HFFc6 (cell line): Measurements from ENCODE around the gene DYSF. TPM values are rescaled to one million over a fixed set of nuclear protein-coding genes. Genes with fewer than 3 reads are reported as not detected.
"Not testable (repeated sequence)": the region's sequence is repeated elsewhere in the genome, so short reads cannot be mapped to it uniquely, and the experiment has no call there.

ENCODE experiments used
- DNase-seq: peaks from one replicate; pipeline ENCODE4 v3.0.0-alpha.2; 2018
- H3K27ac Mint-ChIP-seq: 2 replicates; pipeline ENCODE4 v1.8.0; 2020; ENCODE audit warnings: mild to moderate bottlenecking, mixed read lengths
- H3K27me3 Mint-ChIP-seq: 2 replicates; pipeline ENCODE4 v1.8.0; 2021; ENCODE audit warnings: mild to moderate bottlenecking, moderate library complexity, mixed read lengths; ENCODE audit not compliant: insufficient read depth
- H3K36me3 Mint-ChIP-seq: 2 replicates; pipeline ENCODE4 v1.8.0; 2021; ENCODE audit warnings: low read depth, mixed read lengths
- H3K4me1 Mint-ChIP-seq: 2 replicates; pipeline ENCODE4 v1.8.0; 2020; ENCODE audit warnings: low read depth, mixed read lengths
- H3K4me3 Mint-ChIP-seq: 2 replicates; pipeline ENCODE4 v1.8.0; 2020; ENCODE audit warnings: mild to moderate bottlenecking, moderate library complexity, mixed read lengths
- H3K9me3 Mint-ChIP-seq: 2 replicates; pipeline ENCODE4 v1.8.0; 2020; ENCODE audit warnings: mild to moderate bottlenecking, mixed read lengths
- long read RNA-seq: library from polyadenylated mRNA; unstranded; transcript quantifications from one replicate; pipeline ENCODE4 v2.0.0, GENCODE V29; 2019
- total RNA-seq, 6 experiments: library from RNA; stranded (reverse); fragmentation: NEBNext Ultra II Directional; extraction: Animal tissue kit (Norgen Biotek cat#: 25700); gene quantifications; 2 replicates in 1 of 6; 3 replicates in 5 of 6; pipeline ENCODE4 v1.2.3, GENCODE V29; 2021
- TF ChIP-seq, protein P1 (sequence below): fragments of 200-600 bp; sonication (generic); IDR thresholded peaks from 2 replicates; pipeline ENCODE4 v1.5.0; 2021; ENCODE audit warnings: antibody characterized with exemption, mild to moderate bottlenecking

Gene DYSF
- under 1 TPM; 0.07 to 0.57 (median 0.32) TPM for total RNA-seq
- long read RNA-seq = 0 reads

DNA sequence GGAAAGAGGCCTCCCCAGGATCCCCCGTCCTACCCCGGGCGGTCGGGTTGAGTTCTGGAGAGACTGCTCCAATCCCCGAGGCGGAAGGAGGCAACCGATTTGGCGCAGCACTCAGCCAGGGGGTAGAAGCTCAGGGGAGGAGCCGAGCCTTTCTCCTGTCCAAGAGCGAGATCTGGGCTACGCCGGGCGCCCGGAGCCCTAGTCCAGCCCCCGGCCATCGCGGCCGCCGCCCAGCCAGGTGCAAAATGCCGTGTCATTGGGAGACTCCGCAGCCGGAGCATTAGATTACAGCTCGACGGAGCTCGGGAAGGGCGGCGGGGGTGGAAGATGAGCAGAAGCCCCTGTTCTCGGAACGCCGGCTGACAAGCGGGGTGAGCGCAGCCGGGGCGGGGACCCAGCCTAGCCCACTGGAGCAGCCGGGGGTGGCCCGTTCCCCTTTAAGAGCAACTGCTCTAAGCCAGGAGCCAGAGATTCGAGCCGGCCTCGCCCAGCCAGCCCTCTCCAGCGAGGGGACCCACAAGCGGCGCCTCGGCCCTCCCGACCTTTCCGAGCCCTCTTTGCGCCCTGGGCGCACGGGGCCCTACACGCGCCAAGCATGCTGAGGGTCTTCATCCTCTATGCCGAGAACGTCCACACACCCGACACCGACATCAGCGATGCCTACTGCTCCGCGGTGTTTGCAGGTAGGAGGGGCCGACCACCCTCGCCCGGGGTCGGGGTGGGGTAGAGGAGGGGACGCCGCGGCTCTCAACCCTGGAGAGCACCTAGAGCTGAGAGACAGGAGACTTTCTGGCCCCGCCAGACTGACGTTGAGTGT is at the start of gene DYSF:
Gene DYSF (plus strand): TSS at position 158 of the 817 bp plus-strand sequence.
- Mint-ChIP-seq H3K27ac (no peak within 1 kb of the TSS), H3K36me3 (no peaks in the 10 kb centered on the region), H3K4me3 (peak within 1 kb of the TSS; percentile 68), H3K9me3 (no peaks in the 10 kb centered on the region), H3K27me3 (peaks cover 25% of the 10 kb centered on the region), H3K4me1 (peaks cover 33% of the 10 kb centered on the region)
- TF ChIP-seq, protein P1, sequence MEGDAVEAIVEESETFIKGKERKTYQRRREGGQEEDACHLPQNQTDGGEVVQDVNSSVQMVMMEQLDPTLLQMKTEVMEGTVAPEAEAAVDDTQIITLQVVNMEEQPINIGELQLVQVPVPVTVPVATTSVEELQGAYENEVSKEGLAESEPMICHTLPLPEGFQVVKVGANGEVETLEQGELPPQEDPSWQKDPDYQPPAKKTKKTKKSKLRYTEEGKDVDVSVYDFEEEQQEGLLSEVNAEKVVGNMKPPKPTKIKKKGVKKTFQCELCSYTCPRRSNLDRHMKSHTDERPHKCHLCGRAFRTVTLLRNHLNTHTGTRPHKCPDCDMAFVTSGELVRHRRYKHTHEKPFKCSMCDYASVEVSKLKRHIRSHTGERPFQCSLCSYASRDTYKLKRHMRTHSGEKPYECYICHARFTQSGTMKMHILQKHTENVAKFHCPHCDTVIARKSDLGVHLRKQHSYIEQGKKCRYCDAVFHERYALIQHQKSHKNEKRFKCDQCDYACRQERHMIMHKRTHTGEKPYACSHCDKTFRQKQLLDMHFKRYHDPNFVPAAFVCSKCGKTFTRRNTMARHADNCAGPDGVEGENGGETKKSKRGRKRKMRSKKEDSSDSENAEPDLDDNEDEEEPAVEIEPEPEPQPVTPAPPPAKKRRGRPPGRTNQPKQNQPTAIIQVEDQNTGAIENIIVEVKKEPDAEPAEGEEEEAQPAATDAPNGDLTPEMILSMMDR = no peak
- DNase-seq = no peak

GRCh38 chr2:71409611-71410010 is 43.8 kb upstream of the DYSF start:
- Mint-ChIP-seq H3K27ac (no peak overlapping the region), H3K4me1 (peaks cover 6% of the 10 kb centered on the region; the same call in 1 of the 2 replicates), H3K27me3 (no peaks in the 10 kb centered on the region), H3K9me3 (no peaks in the 10 kb centered on the region), H3K36me3 (peaks cover 29% of the 10 kb centered on the region), H3K4me3 (no peak overlapping the region)
- TF ChIP-seq, protein P1 = no peak
- DNase-seq = no peak

GRCh38 chr2:71410696-71411095 is 42.7 kb upstream of the DYSF start:
- no peaks in the 10 kb centered on the region for H3K9me3 Mint-ChIP-seq
- H3K4me3 Mint-ChIP-seq = no peak overlapping the region
- DNase-seq = no peak
- peaks cover 6% of the 10 kb centered on the region; the same call in 1 of the 2 replicates for H3K4me1 Mint-ChIP-seq
- H3K27me3 Mint-ChIP-seq = no peaks in the 10 kb centered on the region
- H3K36me3 Mint-ChIP-seq = peaks cover 29% of the 10 kb centered on the region
- H3K27ac Mint-ChIP-seq = no peak overlapping the region
- TF ChIP-seq, protein P1 = no peak

DNA sequence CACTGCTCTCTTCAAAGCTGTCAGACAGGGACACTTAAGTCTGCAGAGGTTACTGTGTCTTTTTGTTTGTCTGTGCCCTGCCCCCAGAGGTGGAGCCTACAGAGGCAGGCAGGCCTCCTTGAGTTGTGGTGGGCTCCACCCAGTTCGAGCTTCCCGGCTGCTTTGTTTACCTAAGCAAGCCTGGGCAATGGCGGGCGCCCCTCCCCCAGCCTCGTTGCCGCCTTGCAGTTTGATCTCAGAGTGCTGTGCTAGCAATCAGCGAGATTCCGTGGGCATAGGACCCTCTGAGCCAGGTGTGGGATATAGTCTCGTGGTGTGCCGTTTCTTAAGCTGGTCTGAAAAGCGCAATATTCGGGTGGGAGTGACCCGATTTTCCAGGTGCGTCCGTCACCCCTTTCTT is 36.5 kb upstream of the DYSF start:
- H3K9me3 Mint-ChIP-seq, DNase-seq, H3K27me3 Mint-ChIP-seq, H3K36me3 Mint-ChIP-seq, H3K4me3 Mint-ChIP-seq, H3K27ac Mint-ChIP-seq: not testable (repeated sequence)
- peaks cover 11% of the 10 kb centered on the region for H3K4me1 Mint-ChIP-seq

DNA sequence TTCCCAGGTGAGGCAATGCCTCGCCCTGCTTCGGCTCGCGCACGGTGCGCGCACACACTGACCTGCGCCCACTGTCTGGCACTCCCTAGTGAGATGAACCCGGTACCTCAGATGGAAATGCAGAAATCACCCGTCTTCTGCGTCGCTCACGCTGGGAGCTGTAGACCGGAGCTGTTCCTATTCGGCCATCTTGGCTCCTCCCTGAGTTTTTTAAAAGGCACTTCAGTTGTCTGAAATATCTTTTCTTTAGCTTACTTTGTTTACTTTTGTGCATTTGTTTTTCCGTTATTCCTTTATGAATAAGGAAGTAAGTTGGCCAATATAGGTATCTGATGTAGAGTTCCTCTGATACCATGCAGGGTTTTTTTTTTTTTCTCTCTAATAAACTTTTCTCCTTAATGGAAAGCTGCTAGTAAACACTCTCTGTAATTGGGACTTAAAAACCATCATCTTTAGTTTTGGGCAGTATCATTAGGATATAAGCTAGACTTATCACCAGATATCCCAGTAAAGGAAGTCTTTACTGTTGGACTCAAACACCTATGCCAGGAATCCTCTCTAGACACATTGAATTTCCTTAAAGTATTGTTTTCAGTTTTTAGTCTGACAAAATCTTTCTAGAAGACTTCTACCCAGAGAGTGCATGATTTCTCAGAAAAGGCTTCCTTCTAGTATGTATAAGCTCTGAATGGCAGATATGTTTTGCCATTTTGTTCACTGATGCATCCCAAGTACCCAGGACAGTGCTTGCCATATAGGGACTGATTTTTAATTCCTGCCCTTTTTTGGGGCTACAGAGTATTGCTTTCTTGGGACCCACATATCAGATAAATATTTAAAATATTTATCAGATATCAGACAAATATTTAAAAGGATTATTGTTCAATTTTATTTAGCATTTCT is 35.8 kb upstream of the DYSF start:
- Mint-ChIP-seq H3K36me3 (peaks cover under 1% of the 10 kb centered on the region), H3K27me3 (no peaks in the 10 kb centered on the region), H3K4me3 (no peak overlapping the region), H3K9me3 (no peaks in the 10 kb centered on the region), H3K4me1 (peaks cover 12% of the 10 kb centered on the region), H3K27ac (no peak overlapping the region)
- DNase-seq = no peak
- TF ChIP-seq, protein P1 = no peak
